Right lobe of liver (tissue), 4 donors: Measurements from ENCODE around the gene C6orf163.

Source experiments
- POLR2A ChIP-seq: fragments of 450-650 bp; IDR thresholded peaks from one replicate; pipeline ENCODE4 v1.6.1; 2017; ENCODE audit warnings: antibody characterized with exemption, mild to moderate bottlenecking
- TF ChIP-seq, protein P1 (sequence below), 4 donors: fragments of 200-600 bp in 3 of 4; fragments of 450-650 bp in 1 of 4; IDR thresholded peaks; one replicate each; pipeline versions ENCODE4 v1.5.1 to v1.8.0; 2016 to 2022; ENCODE audit warnings: antibody characterized with exemption in 4 of 4, mild to moderate bottlenecking in 2 of 4
- donor health status: DM: no; HTN: no; CAD: no.
- donor health status: DM: no; HTN: no; CAD: no.
- donor health status: DM: no; HTN: yes; CAD: no.

DNA sequence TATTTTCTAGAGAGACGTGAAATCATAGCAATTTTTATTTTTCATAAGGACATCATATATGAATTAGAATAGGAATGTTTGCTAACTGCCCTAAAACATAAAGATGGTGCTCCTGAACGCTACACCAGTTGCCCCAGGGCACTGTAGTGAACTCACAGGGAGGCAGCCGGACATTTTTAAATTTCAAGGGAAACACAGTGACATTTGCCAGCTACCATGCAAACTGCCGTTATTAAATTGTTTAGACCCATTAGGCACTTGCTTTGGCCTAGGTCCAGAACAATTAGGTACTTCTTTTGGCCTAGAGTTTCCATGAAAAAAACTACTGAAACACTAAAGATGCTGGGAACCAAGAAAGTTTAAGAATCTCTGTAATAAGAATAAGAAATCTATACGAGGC lies 38.2 kb downstream of the C6orf163 start:
- TF ChIP-seq, protein P1, sequence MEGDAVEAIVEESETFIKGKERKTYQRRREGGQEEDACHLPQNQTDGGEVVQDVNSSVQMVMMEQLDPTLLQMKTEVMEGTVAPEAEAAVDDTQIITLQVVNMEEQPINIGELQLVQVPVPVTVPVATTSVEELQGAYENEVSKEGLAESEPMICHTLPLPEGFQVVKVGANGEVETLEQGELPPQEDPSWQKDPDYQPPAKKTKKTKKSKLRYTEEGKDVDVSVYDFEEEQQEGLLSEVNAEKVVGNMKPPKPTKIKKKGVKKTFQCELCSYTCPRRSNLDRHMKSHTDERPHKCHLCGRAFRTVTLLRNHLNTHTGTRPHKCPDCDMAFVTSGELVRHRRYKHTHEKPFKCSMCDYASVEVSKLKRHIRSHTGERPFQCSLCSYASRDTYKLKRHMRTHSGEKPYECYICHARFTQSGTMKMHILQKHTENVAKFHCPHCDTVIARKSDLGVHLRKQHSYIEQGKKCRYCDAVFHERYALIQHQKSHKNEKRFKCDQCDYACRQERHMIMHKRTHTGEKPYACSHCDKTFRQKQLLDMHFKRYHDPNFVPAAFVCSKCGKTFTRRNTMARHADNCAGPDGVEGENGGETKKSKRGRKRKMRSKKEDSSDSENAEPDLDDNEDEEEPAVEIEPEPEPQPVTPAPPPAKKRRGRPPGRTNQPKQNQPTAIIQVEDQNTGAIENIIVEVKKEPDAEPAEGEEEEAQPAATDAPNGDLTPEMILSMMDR (IDR thresholded peaks at IDR 0.05), result no peak
- TF ChIP-seq POLR2A, result no peak
